Measurements from ENCODE around the gene KCNH8.
"Not testable (repeated sequence)": the region's sequence is repeated elsewhere in the genome, so short reads cannot be mapped to it uniquely, and the experiment has no call there.

KCNH8 gene

DNA sequence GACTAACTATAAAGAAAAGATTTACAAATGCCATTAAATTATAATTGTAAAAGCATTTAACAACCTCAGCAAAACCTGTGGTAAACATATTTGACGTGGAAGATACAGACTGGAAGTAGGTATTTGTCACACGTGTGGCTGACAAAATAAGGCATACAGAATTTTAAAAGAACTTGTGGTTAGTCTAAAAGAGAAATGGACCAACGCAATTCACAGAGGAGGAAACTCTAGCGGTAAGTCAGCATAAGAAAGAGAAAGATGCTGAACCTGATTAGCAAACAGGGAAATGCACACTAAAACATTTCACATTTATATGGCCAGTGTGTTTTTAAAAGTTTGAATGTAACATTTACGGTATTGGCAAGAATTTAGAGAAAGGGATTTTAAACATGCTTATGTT, 35.3 kb downstream of the KCNH8 start:
- DNase-seq: no peak

DNA sequence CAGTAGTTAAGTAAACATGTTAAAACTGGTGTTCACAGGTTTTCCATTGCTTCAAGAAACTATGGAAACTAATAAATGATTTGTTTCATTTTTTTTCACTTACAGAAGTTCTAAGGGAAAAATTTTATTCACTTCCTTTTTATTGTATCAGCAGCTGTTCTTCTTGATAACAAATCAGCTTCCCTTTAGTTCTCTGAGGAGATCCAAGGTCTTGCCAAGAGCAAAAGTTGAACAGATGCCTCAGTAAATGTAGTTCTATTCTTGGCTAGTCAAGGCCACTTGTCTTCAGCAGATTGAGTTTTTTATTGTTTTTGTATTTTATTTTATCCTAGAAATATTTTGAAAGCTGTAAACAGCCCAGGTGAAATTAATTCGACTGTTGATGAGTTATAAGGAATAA, 41.8 kb downstream of the KCNH8 start:
- DNase-seq: no peak

GRCh38 chr3:19190602-19191001, 42.3 kb downstream of the KCNH8 start:
- no peak for DNase-seq

GRCh38 chr3:19199131-19199530, 50.8 kb downstream of the KCNH8 start:
- DNase-seq: no peak

DNA sequence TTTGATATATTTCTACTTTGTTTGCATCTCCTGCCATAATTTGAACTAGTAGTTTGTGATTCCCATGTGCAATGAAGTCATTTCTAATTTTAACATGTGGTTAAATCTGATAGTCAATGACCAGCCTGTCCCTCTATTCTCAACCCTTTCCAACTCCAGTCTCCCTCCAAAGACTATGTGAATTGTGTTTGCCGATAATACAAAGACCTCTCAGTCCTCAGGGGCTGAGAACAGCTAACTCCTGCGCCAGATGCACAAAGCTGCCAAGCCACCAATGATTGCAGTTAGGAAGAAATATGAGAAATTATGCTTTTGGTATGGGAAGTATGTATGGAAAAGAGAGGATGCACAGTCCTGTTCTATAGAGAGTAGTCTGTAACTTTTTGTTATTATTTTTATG, 54.0 kb downstream of the KCNH8 start:
- DNase-seq: no peak

GRCh38 chr3:19202754-19203153, 54.4 kb downstream of the KCNH8 start:
- no peak for DNase-seq

GRCh38 chr3:19206540-19206939, 58.2 kb downstream of the KCNH8 start:
- DNase-seq: no peak

DNA sequence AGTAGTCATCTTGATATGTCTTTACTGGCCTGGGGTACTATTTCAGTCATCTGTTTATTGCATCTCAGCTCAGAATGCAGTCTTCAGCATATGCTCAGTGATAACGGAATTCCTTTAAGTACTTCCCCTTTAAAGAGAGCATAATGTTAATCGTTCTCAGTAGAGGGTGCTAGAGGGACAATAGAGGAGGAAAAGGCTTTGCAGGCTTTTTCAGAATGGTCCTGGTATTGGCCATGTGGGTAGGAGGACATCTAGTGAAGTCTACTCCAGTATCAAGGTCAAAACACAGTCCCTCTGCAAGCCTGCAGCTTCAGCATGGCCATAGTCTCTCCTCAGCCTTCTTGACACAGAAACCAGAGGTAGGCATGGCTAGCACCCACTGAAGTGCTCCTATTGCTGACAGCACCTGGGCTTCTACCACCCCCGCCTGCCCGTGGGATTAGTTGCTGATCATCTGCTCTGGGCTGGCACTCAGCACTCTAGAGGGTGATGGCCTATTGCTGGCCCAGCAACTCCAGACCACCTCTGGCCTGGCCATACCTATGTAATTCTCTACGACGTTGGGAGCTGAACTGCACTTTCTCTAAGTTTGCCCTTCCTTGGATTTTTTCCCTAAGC, 65.4 kb downstream of the KCNH8 start:
- no peak for DNase-seq

GRCh38 chr3:19215427-19215826, 67.1 kb downstream of the KCNH8 start:
- no peak for DNase-seq

DNA sequence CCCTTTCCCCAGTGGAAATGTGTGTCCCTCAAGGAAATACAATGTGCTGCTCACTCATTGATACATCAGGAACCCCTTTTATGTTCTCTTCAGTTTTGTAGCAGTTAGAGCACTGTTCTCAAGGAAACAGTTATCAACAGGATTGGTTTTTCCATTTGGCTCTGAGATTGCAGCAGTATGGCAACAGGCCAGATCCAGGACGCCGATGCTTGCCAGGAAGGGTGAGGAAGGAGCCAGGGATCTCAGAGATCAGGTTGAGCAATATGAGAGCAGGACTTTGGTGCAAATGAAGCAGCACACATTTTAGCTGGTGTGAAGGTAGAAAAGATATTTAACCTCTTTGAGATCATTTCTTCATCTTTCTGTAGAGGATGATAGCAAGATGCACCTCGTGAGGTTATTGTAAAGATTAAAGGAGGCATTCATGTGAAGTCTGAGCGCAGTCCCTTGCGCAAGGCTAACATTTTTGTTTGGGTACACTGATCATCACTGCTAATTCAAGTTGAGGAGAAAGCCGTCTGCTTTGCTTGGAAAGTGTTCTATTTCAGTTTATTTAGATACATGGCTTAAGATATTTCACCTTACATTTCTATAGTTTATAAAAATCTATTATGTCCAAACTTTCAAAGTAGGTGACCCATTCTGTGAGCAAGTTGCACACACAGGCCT, 68.5 kb downstream of the KCNH8 start:
- DNase-seq: no peak

GRCh38 chr3:19220311-19220710, 72.0 kb downstream of the KCNH8 start:
- DNase-seq: no peak

DNA sequence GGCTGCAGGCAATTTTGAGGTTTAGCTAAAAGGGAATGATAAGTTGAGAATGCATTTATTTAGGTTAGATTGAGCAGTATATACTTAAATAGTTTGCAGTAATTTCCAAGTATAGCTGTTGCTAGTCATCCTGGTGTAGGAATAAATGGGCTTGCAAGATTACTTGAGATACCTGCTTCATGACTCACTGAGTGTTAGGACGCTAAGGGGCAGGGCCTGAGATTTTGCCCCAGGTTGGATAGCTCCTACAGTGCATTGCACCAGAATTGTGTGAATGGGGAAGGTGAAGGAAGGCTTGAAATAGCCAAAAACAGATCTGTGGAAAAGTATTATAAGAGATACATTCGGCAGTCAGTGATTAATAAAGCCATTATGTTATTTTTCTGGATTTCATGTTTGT, 72.8 kb downstream of the KCNH8 start:
- DNase-seq: no peak

GRCh38 chr3:19226479-19226878, 78.2 kb downstream of the KCNH8 start:
- DNase-seq: no peak

GRCh38 chr3:19228167-19228566, 79.9 kb downstream of the KCNH8 start:
- DNase-seq: no peak

- no peak for DNase-seq
Measured at GRCh38 chr3:19229086-19229485, 80.8 kb downstream of the KCNH8 start.

- not testable (repeated sequence) for DNase-seq
Measured at GRCh38 chr3:19229881-19230280, 81.6 kb downstream of the KCNH8 start.

DNA sequence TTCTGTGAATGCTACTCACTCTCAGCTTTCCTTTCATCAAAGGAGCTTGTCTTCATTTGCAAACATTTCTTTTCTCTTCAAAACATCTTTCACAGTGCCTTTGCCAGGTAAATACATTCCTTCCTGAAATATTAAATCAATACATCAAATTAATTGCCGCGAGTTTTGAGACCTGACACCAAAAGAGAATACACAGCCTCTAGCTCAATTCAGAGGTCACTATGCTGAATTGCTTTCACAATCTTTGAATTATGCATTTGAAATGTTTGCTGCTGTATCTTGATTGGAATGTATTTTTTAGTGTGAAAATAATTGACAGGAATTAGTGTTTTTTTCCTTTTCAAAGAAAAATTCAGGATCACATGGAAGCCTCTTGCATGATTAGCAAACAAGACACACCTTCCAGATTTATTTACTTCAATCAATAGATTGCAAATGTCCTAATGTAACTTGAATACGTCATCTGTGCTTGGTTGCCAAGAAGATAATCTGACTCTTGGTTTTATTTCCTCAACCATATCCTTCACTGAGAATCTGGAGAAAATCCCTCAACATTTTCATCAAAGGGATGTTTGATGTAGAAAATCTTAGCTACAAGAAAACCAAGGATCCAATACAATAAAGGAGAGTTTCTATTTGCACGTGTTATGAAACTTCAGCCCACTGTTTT, 83.6 kb downstream of the KCNH8 start:
- DNase-seq: no peak

- DNase-seq: no peak
Measured at GRCh38 chr3:19232566-19232965, 84.3 kb downstream of the KCNH8 start.

GRCh38 chr3:19233882-19234784, 85.8 kb downstream of the KCNH8 start:
- not testable (repeated sequence) for DNase-seq

DNA sequence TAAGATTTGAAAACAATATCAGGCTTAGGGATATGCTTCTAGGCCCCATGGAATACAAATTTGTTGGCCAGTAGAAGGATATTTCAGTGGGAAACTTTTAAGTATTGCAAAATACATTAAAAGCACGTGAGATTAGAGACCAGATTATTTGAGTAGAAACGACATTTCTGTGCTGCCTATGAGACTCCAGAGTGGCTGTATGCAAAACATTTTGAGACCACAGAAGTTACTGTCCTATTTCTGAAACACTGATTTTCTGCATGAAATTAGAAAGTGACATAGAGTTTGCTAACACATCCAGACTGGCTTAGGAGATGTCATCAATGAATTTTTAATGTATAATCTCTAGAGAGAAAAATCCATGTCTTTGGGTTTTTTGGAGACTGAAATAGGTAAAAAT, 99.8 kb downstream of the KCNH8 start:
- DNase-seq: no peak

- DNase-seq: no peak
Measured at GRCh38 chr3:19248767-19249166, 100.5 kb downstream of the KCNH8 start.

- no peak for DNase-seq
Measured at GRCh38 chr3:19250959-19251610, 102.8 kb downstream of the KCNH8 start.

DNA sequence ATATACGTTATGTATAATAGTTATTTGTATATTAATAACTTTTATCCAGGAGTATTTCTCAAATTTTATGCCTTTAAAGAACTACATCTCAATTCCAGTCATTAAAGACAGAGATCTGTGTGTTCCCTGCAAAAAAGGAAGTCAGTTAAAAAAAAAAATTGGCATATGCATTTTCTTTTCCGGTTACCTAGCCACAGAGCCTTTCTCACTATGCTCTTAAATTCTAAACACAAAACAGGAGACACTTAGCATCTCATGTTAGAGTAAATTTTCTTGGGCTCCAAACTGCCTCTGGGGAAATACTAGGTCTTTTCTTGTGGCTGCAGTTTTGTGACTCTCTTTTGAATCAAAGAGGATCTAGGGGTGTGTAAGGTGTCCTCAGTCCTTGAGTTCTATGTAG, 105.9 kb downstream of the KCNH8 start:
- DNase-seq: no peak

Measured in NCI-H2227 treated with DMSO at 0.1 percent for 48 hours (cell line).